Lung microvascular endothelial cell (primary cell): ENCODE measurements around the gene CHRNA10. TPM values are rescaled to one million over a fixed set of nuclear protein-coding genes. Genes with fewer than 3 reads are reported as not detected.

ENCODE experiments used
- DNase-seq, 2 donors: peaks; one replicate each; pipeline versions ENCODE4 v3.0.0 to v3.0.0-alpha.2; 2010; ENCODE audit warnings: low read depth in 2 of 2
- total RNA-seq: library from RNA; depleted of rRNA; stranded (reverse); fragments of >200 nt; gene quantifications from 2 replicates; pipeline ENCODE4 v1.2.1, GENCODE V29; 2014

CHRNA10 gene
- total RNA-seq, 1 donor from 2014 or later: 0.60 TPM

GRCh38 chr11:3635641-3636375 lies 35.4 kb downstream of the CHRNA10 start:
- DNase-seq: no peak

- DNase-seq: no peak
Measured at GRCh38 chr11:3632070-3632660, 39.0 kb downstream of the CHRNA10 start.

- no peak for DNase-seq
Measured at GRCh38 chr11:3631331-3631730, 39.9 kb downstream of the CHRNA10 start.

- no peak for DNase-seq
Measured at GRCh38 chr11:3627291-3627690, 43.9 kb downstream of the CHRNA10 start.

GRCh38 chr11:3626250-3626960 lies 44.8 kb downstream of the CHRNA10 start:
- no peak for DNase-seq

- no peak for DNase-seq
Measured at GRCh38 chr11:3623767-3624458, 47.3 kb downstream of the CHRNA10 start.

GRCh38 chr11:3623121-3623520 lies 48.1 kb downstream of the CHRNA10 start:
- DNase-seq: no peak

GRCh38 chr11:3622521-3622920 lies 48.7 kb downstream of the CHRNA10 start:
- no peak for DNase-seq

- no peak for DNase-seq
Measured at GRCh38 chr11:3617990-3618389, 53.2 kb downstream of the CHRNA10 start.

GRCh38 chr11:3616721-3617460 lies 54.3 kb downstream of the CHRNA10 start:
- peak in 1 of 2 donors; percentile 8 for DNase-seq

- DNase-seq: no peak
Measured at GRCh38 chr11:3615998-3616397, 55.2 kb downstream of the CHRNA10 start.

Other genes starting within 250 kb of the CHRNA10 start
- not detected in 2 replicates for gene ART5, start 29.4 kb downstream of the CHRNA10 start, total RNA-seq
- not detected in 2 replicates for gene ART1, start 26.3 kb downstream of the CHRNA10 start, total RNA-seq
- 66.5 and 70.8 TPM in 2 replicates for gene NUP98, start 126.2 kb upstream of the CHRNA10 start, total RNA-seq
- gene PGAP2, start 137.2 kb upstream of the CHRNA10 start, total RNA-seq: 8.7 and 9.3 TPM in 2 replicates
- gene RHOG, start 169.6 kb upstream of the CHRNA10 start, total RNA-seq: 8.5 and 8.7 TPM in 2 replicates
- gene STIM1, start 184.3 kb upstream of the CHRNA10 start, total RNA-seq: 16.1 and 32.7 TPM in 2 replicates